ENCODE results near the gene SHE. TPM values are rescaled to one million over a fixed set of nuclear protein-coding genes. Genes with fewer than 3 reads are reported as not detected.
A peak's percentile ranks its signal among the peaks of the same experiment; 100 is the strongest.

SHE gene
- total RNA-seq: 10 to 100 TPM; 10.8 to 19.9 TPM

- peaks cover 0 to 9% of the 10 kb centered on the region in 2 donors for H3K27me3 ChIP-seq
- H3K36me3 ChIP-seq: no peaks in the 10 kb centered on the region
- peak within 1 kb of the TSS; percentile 59 to 75 for H3K27ac ChIP-seq
- H3K4me1 ChIP-seq: peaks cover 0 to 18% of the 10 kb centered on the region in 2 donors
- TF ChIP-seq CTCF (IDR thresholded peaks at IDR 0.05): no peak
- no peak for DNase-seq (ENCODE audit: low spot score)
- H3K9me3 ChIP-seq: peaks cover 0 to 8% of the 10 kb centered on the region in 2 donors
- peak within 1 kb of the TSS; percentile 49 to 60 for H3K4me3 ChIP-seq
These were observed at the start of gene SHE, which contains the start of gene TDRD10 for GRCh38 chr1:154502066-154502743. TSS of gene SHE (minus strand) at chr1:154502412. CDS start at chr1:154502026, 386 bp downstream. TSS of gene TDRD10 (plus strand) at chr1:154502219. CDS start at chr1:154506904, 4,685 bp downstream.

GRCh38 chr1:154551474-154551873, 49.3 kb upstream of the SHE start:
- TF ChIP-seq CTCF (IDR thresholded peaks at IDR 0.05): no peak
- Histone ChIP-seq H3K27me3 (no peaks in the 10 kb centered on the region), H3K4me3 (no peak overlapping the region), H3K4me1 (peaks cover 0 to 27% of the 10 kb centered on the region in 2 donors), H3K36me3 (peaks cover 66% of the 10 kb centered on the region), H3K9me3 (no peaks in the 10 kb centered on the region), H3K27ac (no peak overlapping the region)
- no peak for DNase-seq (ENCODE audit: low spot score)

GRCh38 chr1:154550657-154551056, 48.4 kb upstream of the SHE start:
- H3K4me1 ChIP-seq: peaks cover 0 to 19% of the 10 kb centered on the region in 2 donors
- H3K4me3 ChIP-seq: no peak overlapping the region
- H3K9me3 ChIP-seq: no peaks in the 10 kb centered on the region
- no peak overlapping the region for H3K27ac ChIP-seq
- TF ChIP-seq CTCF (IDR thresholded peaks at IDR 0.05): no peak
- no peaks in the 10 kb centered on the region for H3K27me3 ChIP-seq
- no peak for DNase-seq (ENCODE audit: low spot score)
- H3K36me3 ChIP-seq: peaks cover 65% of the 10 kb centered on the region

GRCh38 chr1:154550070-154550469, 47.9 kb upstream of the SHE start:
- Histone ChIP-seq H3K27me3 (no peaks in the 10 kb centered on the region), H3K4me1 (peaks cover 0 to 15% of the 10 kb centered on the region in 2 donors), H3K9me3 (no peaks in the 10 kb centered on the region), H3K27ac (no peak overlapping the region), H3K36me3 (peaks cover 59% of the 10 kb centered on the region), H3K4me3 (no peak overlapping the region)
- DNase-seq (ENCODE audit: low spot score): no peak
- no peak for TF ChIP-seq CTCF (IDR thresholded peaks at IDR 0.05)

- TF ChIP-seq CTCF (IDR thresholded peaks at IDR 0.05): no peak
- no peak for DNase-seq (ENCODE audit: low spot score)
- Histone ChIP-seq H3K4me3 (no peak overlapping the region), H3K4me1 (peaks cover 0 to 15% of the 10 kb centered on the region in 2 donors), H3K27ac (no peak overlapping the region), H3K36me3 (peaks cover 51% of the 10 kb centered on the region), H3K9me3 (no peaks in the 10 kb centered on the region), H3K27me3 (no peaks in the 10 kb centered on the region)
These were observed 47.1 kb upstream of the SHE start for GRCh38 chr1:154549202-154549770.

Measured in right atrium auricular region (tissue), 2 donors.